ENCODE data around the gene ARFGAP3. TPM values are rescaled to one million over a fixed set of nuclear protein-coding genes. Genes with fewer than 3 reads are reported as not detected.

Gene ARFGAP3
- total RNA-seq, 2 experiments from 2014 or later = 27.1 to 27.2 TPM

GRCh38 chr22:42773167-42773566 lies 83.9 kb downstream of the ARFGAP3 start:
- Mint-ChIP-seq H3K36me3 (ENCODE audit: low read depth) (no peaks in the 10 kb centered on the region), H3K4me3 (no peak overlapping the region), H3K27ac (no peak overlapping the region), H3K27me3 (no peaks in the 10 kb centered on the region), H3K4me1 (ENCODE audit: low read depth) (no peaks in the 10 kb centered on the region), H3K9me3 (no peaks in the 10 kb centered on the region)
- DNase-seq (no peak), ATAC-seq (no peak)
- ChIA-PET CTCF (no interaction called here), POLR2A (no interaction called here)
- intact Hi-C loops (cut with micrococcal nuclease) = no loop called here
- no peak for TF ChIP-seq CTCF (IDR thresholded peaks at IDR 0.05)

GRCh38 chr22:42772647-42773046 lies 84.4 kb downstream of the ARFGAP3 start:
- ChIA-PET CTCF (no interaction called here), POLR2A (no interaction called here)
- intact Hi-C loops (cut with micrococcal nuclease) = no loop called here
- no peaks in the 10 kb centered on the region for H3K9me3 Mint-ChIP-seq
- TF ChIP-seq CTCF (IDR thresholded peaks at IDR 0.05) = no peak
- H3K4me1 Mint-ChIP-seq (ENCODE audit: low read depth) = no peaks in the 10 kb centered on the region
- no peak for ATAC-seq
- no peaks in the 10 kb centered on the region for H3K27me3 Mint-ChIP-seq
- no peak overlapping the region for H3K4me3 Mint-ChIP-seq
- H3K36me3 Mint-ChIP-seq (ENCODE audit: low read depth) = no peaks in the 10 kb centered on the region
- H3K27ac Mint-ChIP-seq = no peak overlapping the region
- DNase-seq = no peak

GRCh38 chr22:42770941-42771647 lies 86.0 kb downstream of the ARFGAP3 start:
- DNase-seq (no peak), ATAC-seq (no peak)
- no peaks in the 10 kb centered on the region for H3K9me3 Mint-ChIP-seq
- no peaks in the 10 kb centered on the region for H3K4me1 Mint-ChIP-seq (ENCODE audit: low read depth)
- intact Hi-C loops (cut with micrococcal nuclease) = no loop called here
- ChIA-PET CTCF (no interaction called here), POLR2A (no interaction called here)
- H3K27me3 Mint-ChIP-seq = no peaks in the 10 kb centered on the region
- no peak overlapping the region for H3K4me3 Mint-ChIP-seq
- H3K27ac Mint-ChIP-seq = no peak overlapping the region
- H3K36me3 Mint-ChIP-seq (ENCODE audit: low read depth) = no peaks in the 10 kb centered on the region
- TF ChIP-seq CTCF (IDR thresholded peaks at IDR 0.05) = no peak

- intact Hi-C loops (cut with micrococcal nuclease) = no loop called here
- H3K4me1 Mint-ChIP-seq (ENCODE audit: low read depth) = no peaks in the 10 kb centered on the region
- ChIA-PET POLR2A (no interaction called here), CTCF (interaction anchor here (0.9 kb wide), 1 partner anchor 11 kb away, joined by 3 read pairs; no protein-coding TSS in a partner anchor)
- DNase-seq = no peak
- H3K27ac Mint-ChIP-seq = no peak overlapping the region
- no peaks in the 10 kb centered on the region for H3K27me3 Mint-ChIP-seq
- TF ChIP-seq CTCF (IDR thresholded peaks at IDR 0.05) = no peak
- H3K9me3 Mint-ChIP-seq = no peaks in the 10 kb centered on the region
- H3K36me3 Mint-ChIP-seq (ENCODE audit: low read depth) = no peaks in the 10 kb centered on the region
- H3K4me3 Mint-ChIP-seq = no peak overlapping the region
- ATAC-seq = no peak
Observed at GRCh38 chr22:42770448-42770726, 86.7 kb downstream of the ARFGAP3 start.

GRCh38 chr22:42769574-42770447 lies 87.3 kb downstream of the ARFGAP3 start:
- ATAC-seq (no peak), DNase-seq (no peak)
- intact Hi-C loops (cut with micrococcal nuclease) = no loop called here
- CTCF ChIA-PET = interaction anchor here (0.9 kb wide), 1 partner anchor 11 kb away, joined by 3 read pairs; no protein-coding TSS in a partner anchor
- Mint-ChIP-seq H3K27ac (no peak overlapping the region), H3K27me3 (no peaks in the 10 kb centered on the region), H3K36me3 (ENCODE audit: low read depth) (no peaks in the 10 kb centered on the region), H3K9me3 (no peaks in the 10 kb centered on the region), H3K4me3 (no peak overlapping the region), H3K4me1 (ENCODE audit: low read depth) (no peaks in the 10 kb centered on the region)
- POLR2A ChIA-PET = no interaction called here
- no peak for TF ChIP-seq CTCF (IDR thresholded peaks at IDR 0.05)
